Activated CD4-positive, alpha-beta T cell treated with anti-CD3 and anti-CD28 coated beads for 36 hours (primary cell): ENCODE results near the gene SLIRP. TPM values are rescaled to one million over a fixed set of nuclear protein-coding genes. Genes with fewer than 3 reads are reported as not detected.

Experiments used
- total RNA-seq, 2 experiments: library from RNA; stranded (reverse); gene quantifications; one replicate each; pipeline ENCODE4 v1.2.3, GENCODE V29; 2021

The SLIRP gene
- total RNA-seq, 2 experiments from 2014 or later: 143 to 156 TPM

Other genes starting within 250 kb of the SLIRP start
- gene ISM2, start 209.3 kb upstream of the SLIRP start, total RNA-seq: under 1 TPM; 0.41 to 0.53 TPM
- 10 to 100 TPM; 16.8 to 24.6 TPM for gene SPTLC2, start 91.5 kb upstream of the SLIRP start, total RNA-seq
- gene ALKBH1, start 80 bp upstream of the SLIRP start, total RNA-seq: 10 to 100 TPM; 16.3 to 16.8 TPM
- gene SNW1, start 53.1 kb downstream of the SLIRP start, total RNA-seq: 100 to 1,000 TPM; 134 to 135 TPM
- 1 to 10 TPM; 4.6 to 4.9 TPM for gene ADCK1, start 92.0 kb downstream of the SLIRP start, total RNA-seq